Subcutaneous abdominal adipose tissue (tissue), 5 donors: Measurements from ENCODE around the gene PPP1R10.
"Not testable (repeated sequence)": the region's sequence is repeated elsewhere in the genome, so short reads cannot be mapped to it uniquely, and the experiment has no call there.

Experiments
- H3K27ac ChIP-seq: one replicate; pipeline ENCODE4 v1.7.0; 2013; ENCODE audit warnings: low read depth, mild to moderate bottlenecking, inconsistent platforms, low read length, moderate library complexity
- H3K27me3 ChIP-seq, 5 donors: one replicate each; pipeline ENCODE4 v1.7.0; 2013; ENCODE audit warnings: low read length in 5 of 5, inconsistent platforms in 1 of 5; ENCODE audit not compliant: control insufficient read depth in 5 of 5, insufficient read depth in 4 of 5
- H3K36me3 ChIP-seq, 5 donors: one replicate each; pipeline ENCODE4 v1.7.0; 2013; ENCODE audit warnings: low read length in 5 of 5; ENCODE audit not compliant: control insufficient read depth in 5 of 5, insufficient read depth in 5 of 5
- H3K4me1 ChIP-seq, 5 donors: one replicate each; pipeline ENCODE4 v1.7.0; 2013; ENCODE audit warnings: low read length in 5 of 5, mild to moderate bottlenecking in 3 of 5, moderate library complexity in 1 of 5; ENCODE audit not compliant: control insufficient read depth in 5 of 5, insufficient read depth in 5 of 5
- H3K4me3 ChIP-seq, 5 donors: one replicate each; pipeline ENCODE4 v1.7.0; 2013; ENCODE audit warnings: low read length in 5 of 5, low read depth in 1 of 5
- H3K9ac ChIP-seq, 5 donors: one replicate each; pipeline ENCODE4 v1.7.0; 2013; ENCODE audit warnings: low read length in 5 of 5, mild to moderate bottlenecking in 4 of 5, moderate library complexity in 3 of 5
- H3K9me3 ChIP-seq, 5 donors: one replicate each; pipeline ENCODE4 v1.7.0; 2013; ENCODE audit warnings: low read length in 5 of 5; ENCODE audit not compliant: control insufficient read depth in 5 of 5
- donor health status: healthy.
- donor health status: healthy.
- donor health status: healthy.
- donor health status: healthy.
- donor health status: healthy.

Gene PPP1R10

GRCh38 chr6:30600451-30600961 is 16.5 kb downstream of the PPP1R10 start:
- no peak overlapping the region for H3K27ac ChIP-seq
- no peaks in the 10 kb centered on the region for H3K9me3 ChIP-seq
- no peak overlapping the region for H3K9ac ChIP-seq
- H3K27me3 ChIP-seq = no peaks in the 10 kb centered on the region
- peaks cover 0 to 2% (median 0%) of the 10 kb centered on the region in 5 donors for H3K4me1 ChIP-seq
- no peak overlapping the region for H3K4me3 ChIP-seq
- H3K36me3 ChIP-seq = peaks cover 11 to 53% (median 51%) of the 10 kb centered on the region in 5 donors

GRCh38 chr6:30599625-30600324 is 17.3 kb downstream of the PPP1R10 start:
- H3K36me3 ChIP-seq = peaks cover 8 to 50% (median 44%) of the 10 kb centered on the region in 5 donors
- peaks cover 0 to 2% (median 0%) of the 10 kb centered on the region in 5 donors for H3K4me1 ChIP-seq

GRCh38 chr6:30598912-30599624 is 18.0 kb downstream of the PPP1R10 start:
- Histone ChIP-seq H3K9me3 (no peaks in the 10 kb centered on the region), H3K4me1 (peaks cover 0 to 2% (median 0%) of the 10 kb centered on the region in 5 donors), H3K36me3 (peaks cover 4 to 50% (median 44%) of the 10 kb centered on the region in 5 donors), H3K9ac (no peak overlapping the region), H3K27ac (no peak overlapping the region), H3K4me3 (no peak overlapping the region), H3K27me3 (no peaks in the 10 kb centered on the region)

More at GRCh38 chr6:30599625-30600324, 17.3 kb downstream of the PPP1R10 start:
- Histone ChIP-seq H3K9me3 (no peaks in the 10 kb centered on the region), H3K9ac (no peak overlapping the region), H3K4me3 (no peak overlapping the region), H3K27ac (no peak overlapping the region), H3K27me3 (no peaks in the 10 kb centered on the region)

GRCh38 chr6:30597315-30598144 is 19.5 kb downstream of the PPP1R10 start:
- H3K9me3 ChIP-seq, H3K4me1 ChIP-seq, H3K27ac ChIP-seq, H3K27me3 ChIP-seq, H3K4me3 ChIP-seq, H3K9ac ChIP-seq: not testable (repeated sequence)
- H3K36me3 ChIP-seq = peaks cover 0 to 43% (median 33%) of the 10 kb centered on the region in 5 donors

- Histone ChIP-seq H3K27me3 (no peaks in the 10 kb centered on the region), H3K36me3 (peaks cover 3 to 69% (median 42%) of the 10 kb centered on the region in 5 donors), H3K9me3 (no peaks in the 10 kb centered on the region), H3K4me1 (peaks cover 0 to 13% (median 0%) of the 10 kb centered on the region in 5 donors), H3K9ac (no peak overlapping the region), H3K4me3 (no peak overlapping the region), H3K27ac (no peak overlapping the region)
Measured at GRCh38 chr6:30592287-30592686, 24.8 kb downstream of the PPP1R10 start.

- Histone ChIP-seq H3K27ac (no peak overlapping the region), H3K9ac (peak overlapping the region in 1 of 5 donors; percentile 0), H3K4me3 (no peak overlapping the region), H3K4me1 (peaks cover 0 to 13% (median 0%) of the 10 kb centered on the region in 5 donors), H3K27me3 (no peaks in the 10 kb centered on the region), H3K9me3 (no peaks in the 10 kb centered on the region), H3K36me3 (peaks cover 6 to 82% (median 53%) of the 10 kb centered on the region in 5 donors)
Measured at GRCh38 chr6:30591008-30591407, 26.0 kb downstream of the PPP1R10 start.

GRCh38 chr6:30590509-30590908 is 26.5 kb downstream of the PPP1R10 start:
- no peaks in the 10 kb centered on the region for H3K9me3 ChIP-seq
- no peak overlapping the region for H3K9ac ChIP-seq
- peaks cover 6 to 86% (median 58%) of the 10 kb centered on the region in 5 donors for H3K36me3 ChIP-seq
- H3K27me3 ChIP-seq = no peaks in the 10 kb centered on the region
- no peak overlapping the region for H3K4me3 ChIP-seq
- no peak overlapping the region for H3K27ac ChIP-seq
- peaks cover 0 to 13% (median 0%) of the 10 kb centered on the region in 5 donors for H3K4me1 ChIP-seq

- Histone ChIP-seq H3K9ac (no peak overlapping the region), H3K27me3 (no peaks in the 10 kb centered on the region), H3K4me1 (peaks cover 0 to 13% (median 0%) of the 10 kb centered on the region in 5 donors), H3K4me3 (no peak overlapping the region), H3K27ac (no peak overlapping the region), H3K9me3 (no peaks in the 10 kb centered on the region), H3K36me3 (peaks cover 6 to 90% (median 64%) of the 10 kb centered on the region in 5 donors)
Measured at GRCh38 chr6:30589754-30590358, 27.2 kb downstream of the PPP1R10 start.

GRCh38 chr6:30583921-30584320 is 33.1 kb downstream of the PPP1R10 start:
- Histone ChIP-seq H3K9ac (no peak overlapping the region), H3K4me3 (no peak overlapping the region), H3K27ac (no peak overlapping the region), H3K36me3 (peaks cover 8 to 96% (median 82%) of the 10 kb centered on the region in 5 donors), H3K27me3 (no peaks in the 10 kb centered on the region), H3K4me1 (peaks cover 0 to 3% (median 0%) of the 10 kb centered on the region in 5 donors), H3K9me3 (no peaks in the 10 kb centered on the region)
